Naive thymus-derived CD8-positive, alpha-beta T cell (primary cell): ENCODE results near the gene CDK5. TPM values are rescaled to one million over a fixed set of nuclear protein-coding genes. Genes with fewer than 3 reads are reported as not detected.
A peak's percentile ranks its signal among the peaks of the same experiment; 100 is the strongest.

Experiments
- ATAC-seq, 2 donors: fragments of 150-1000 bp; cut with Tn5 transposase in 1 of 2; sonication (Bioruptor Pico), chemical (Tn5 transposase) in 1 of 2; 1 replicate in 1 of 2; 2 replicates in 1 of 2; pipeline ENCODE4 v1.10.0; 2021; ENCODE audit warnings: mild to moderate bottlenecking in 2 of 2, moderate library complexity in 2 of 2
- POLR2A ChIA-PET: fragments of 350-600 bp; sonication (Branson Sonifier 250); formaldehyde crosslinking; loops from one replicate; lab custom pipeline; 2021; ENCODE audit warnings: antibody characterized with exemption; lab: Charles Lee
- DNase-seq, 10 donors: peaks; one replicate each; pipeline versions ENCODE4 v3.0.0 to v3.0.0-alpha.2; 2020 to 2022
- H3K27ac Mint-ChIP-seq, 10 donors: one replicate each; pipeline ENCODE4 v1.8.0; 2020 to 2022; ENCODE audit warnings: mild to moderate bottlenecking in 10 of 10, mixed read lengths in 10 of 10, moderate library complexity in 4 of 10, inconsistent platforms in 1 of 10
- H3K27me3 Mint-ChIP-seq, 5 donors: one replicate each; pipeline ENCODE4 v1.8.0; 2021 to 2022; ENCODE audit warnings: mixed read lengths in 5 of 5
- H3K36me3 Mint-ChIP-seq, 3 donors: one replicate each; pipeline ENCODE4 v1.8.0; 2020 to 2022; ENCODE audit warnings: mixed read lengths in 3 of 3, mild to moderate bottlenecking in 2 of 3, inconsistent platforms in 1 of 3
- H3K4me1 Mint-ChIP-seq, 4 donors: one replicate each; pipeline ENCODE4 v1.8.0; 2021 to 2022; ENCODE audit warnings: mixed read lengths in 4 of 4
- H3K4me3 Mint-ChIP-seq, 10 donors: one replicate each; pipeline ENCODE4 v1.8.0; 2020 to 2022; ENCODE audit warnings: mild to moderate bottlenecking in 10 of 10, mixed read lengths in 10 of 10, moderate library complexity in 6 of 10, inconsistent platforms in 1 of 10
- H3K9me3 Mint-ChIP-seq, 9 donors: one replicate each; pipeline ENCODE4 v1.8.0; 2020 to 2022; ENCODE audit warnings: mixed read lengths in 9 of 9, mild to moderate bottlenecking in 3 of 9, inconsistent platforms in 1 of 9, moderate library complexity in 1 of 9
- polyA plus RNA-seq, 3 donors: library from polyadenylated mRNA; unstranded; fragments of 300-500 nt; fragmentation: Illumina TruSeq; gene quantifications; one replicate each; pipeline ENCODE4 v1.2.3, GENCODE V29; 2021
- total RNA-seq, 8 experiments: library from RNA in 2 of 8; stranded (reverse) in 2 of 8; gene quantifications; one replicate each; pipeline ENCODE4 v1.2.3 and lab custom pipeline; 2021 to 2026

The CDK5 gene
- total and polyA plus RNA-seq, 5 experiments from 2014 or later: 4.1 to 13.2 (median 10.7) TPM

GRCh38 chr7:151091988-151092387, 34.3 kb upstream of the CDK5 start:
- ATAC-seq: no peak

GRCh38 chr7:151091431-151091830, 33.7 kb upstream of the CDK5 start:
- peak in 1 of 10 donors; percentile 19 for DNase-seq
- POLR2A ChIA-PET: no interaction called here
- no peaks in the 10 kb centered on the region for H3K9me3 Mint-ChIP-seq
- H3K36me3 Mint-ChIP-seq: peaks cover 0 to 8% (median 0%) of the 10 kb centered on the region in 3 donors
- peaks cover 0 to 20% (median 4%) of the 10 kb centered on the region in 5 donors for H3K27me3 Mint-ChIP-seq
- H3K4me3 Mint-ChIP-seq: no peak overlapping the region
- peaks cover 12 to 21% (median 15%) of the 10 kb centered on the region in 4 donors for H3K4me1 Mint-ChIP-seq
- ATAC-seq: no peak
- peak overlapping the region in 1 of 10 donors; percentile 41 for H3K27ac Mint-ChIP-seq

More at GRCh38 chr7:151091988-151092387, 34.3 kb upstream of the CDK5 start:
- Mint-ChIP-seq H3K27me3 (peaks cover 0 to 20% (median 4%) of the 10 kb centered on the region in 5 donors), H3K4me1 (peaks cover 12 to 19% (median 15%) of the 10 kb centered on the region in 4 donors), H3K4me3 (no peak overlapping the region), H3K36me3 (peaks cover 0 to 11% (median 0%) of the 10 kb centered on the region in 3 donors), H3K9me3 (no peaks in the 10 kb centered on the region), H3K27ac (no peak overlapping the region)
- DNase-seq: no peak
- POLR2A ChIA-PET: interaction anchor here (0.6 to 1.2 kb wide), 2 partner anchors 73 to 331 kb away, joined by 3 read pairs; no protein-coding TSS in a partner anchor

GRCh38 chr7:151091003-151091402, 33.3 kb upstream of the CDK5 start:
- POLR2A ChIA-PET: no interaction called here
- Mint-ChIP-seq H3K27me3 (peaks cover 0 to 20% (median 4%) of the 10 kb centered on the region in 5 donors), H3K27ac (peak overlapping the region in 1 of 10 donors; percentile 76), H3K36me3 (peaks cover 0 to 6% (median 0%) of the 10 kb centered on the region in 3 donors), H3K4me1 (peaks cover 12 to 21% (median 15%) of the 10 kb centered on the region in 4 donors), H3K9me3 (no peaks in the 10 kb centered on the region), H3K4me3 (no peak overlapping the region)
- DNase-seq (no peak), ATAC-seq (no peak)

- Mint-ChIP-seq H3K9me3 (no peaks in the 10 kb centered on the region), H3K27me3 (peaks cover 0 to 28% (median 6%) of the 10 kb centered on the region in 5 donors), H3K36me3 (peaks cover 0 to 3% (median 0%) of the 10 kb centered on the region in 3 donors), H3K27ac (peak overlapping the region in 3 of 10 donors; percentile 34 to 91 (median 70)), H3K4me1 (peaks cover 17 to 28% (median 24%) of the 10 kb centered on the region in 4 donors), H3K4me3 (peak overlapping the region in 1 of 10 donors; percentile 4)
- ATAC-seq: no peak
- DNase-seq: peak in 1 of 10 donors; percentile 14
- POLR2A ChIA-PET: interaction anchor here (0.6 to 0.7 kb wide), 2 partner anchors 42 to 162 kb away, joined by 3 to 6 read pairs; partner anchors contain the start of gene ASIC3
These were observed 32.4 kb upstream of the CDK5 start for GRCh38 chr7:151089893-151090730.

GRCh38 chr7:151088856-151089699, 31.4 kb upstream of the CDK5 start:
- H3K27ac Mint-ChIP-seq: peak overlapping the region in 5 of 10 donors; percentile 0 to 91 (median 70)
- no peak for ATAC-seq
- POLR2A ChIA-PET: interaction anchor here (0.6 to 1.0 kb wide), 3 partner anchors 8 to 163 kb away, joined by 3 to 4 read pairs (median 3); partner anchors contain the start of gene FASTK

GRCh38 chr7:151088019-151088855, 30.5 kb upstream of the CDK5 start:
- H3K27me3 Mint-ChIP-seq: peaks cover 0 to 36% (median 10%) of the 10 kb centered on the region in 5 donors
- no peak for ATAC-seq
- peak in 1 of 10 donors; percentile 17 for DNase-seq
- POLR2A ChIA-PET: interaction anchor here (0.8 to 1.4 kb wide), 3 partner anchors 8 to 80 kb away, joined by 3 to 4 read pairs (median 3); partner anchors contain the start of gene FASTK
- H3K4me1 Mint-ChIP-seq: peaks cover 22 to 36% (median 34%) of the 10 kb centered on the region in 4 donors
- H3K4me3 Mint-ChIP-seq: peak overlapping the region; percentile 58 to 92 (median 76)
- H3K36me3 Mint-ChIP-seq: peaks cover 0 to 3% (median 0%) of the 10 kb centered on the region in 3 donors
- peak overlapping the region in 9 of 10 donors; percentile 29 to 87 (median 63) for H3K27ac Mint-ChIP-seq
- no peaks in the 10 kb centered on the region for H3K9me3 Mint-ChIP-seq

More at GRCh38 chr7:151088856-151089699, 31.4 kb upstream of the CDK5 start:
- peak in 3 of 10 donors; percentile 13 to 43 (median 17) for DNase-seq
- Mint-ChIP-seq H3K36me3 (peaks cover 0 to 3% (median 0%) of the 10 kb centered on the region in 3 donors), H3K4me1 (peaks cover 22 to 33% (median 31%) of the 10 kb centered on the region in 4 donors), H3K4me3 (peak overlapping the region; percentile 24 to 81 (median 63)), H3K9me3 (no peaks in the 10 kb centered on the region), H3K27me3 (peaks cover 0 to 36% (median 10%) of the 10 kb centered on the region in 5 donors)

- ATAC-seq: peak; percentile 15 to 19
- peaks cover 0 to 36% (median 10%) of the 10 kb centered on the region in 5 donors for H3K27me3 Mint-ChIP-seq
- peaks cover 0 to 3% (median 0%) of the 10 kb centered on the region in 3 donors for H3K36me3 Mint-ChIP-seq
- peak overlapping the region in 8 of 10 donors; percentile 9 to 90 (median 76) for H3K27ac Mint-ChIP-seq
- H3K4me3 Mint-ChIP-seq: peak overlapping the region; percentile 78 to 94 (median 89)
- peaks cover 26 to 42% (median 40%) of the 10 kb centered on the region in 4 donors for H3K4me1 Mint-ChIP-seq
- H3K9me3 Mint-ChIP-seq: no peaks in the 10 kb centered on the region
- POLR2A ChIA-PET: interaction anchor here (0.6 to 1.4 kb wide), 2 partner anchors 35 to 79 kb away, joined by 3 read pairs; no protein-coding TSS in a partner anchor
- DNase-seq: peak in 3 of 10 donors; percentile 28 to 40 (median 38)
These were observed 29.7 kb upstream of the CDK5 start for GRCh38 chr7:151087245-151088018.

GRCh38 chr7:151086802-151087244, 29.1 kb upstream of the CDK5 start:
- H3K36me3 Mint-ChIP-seq: peaks cover 0 to 3% (median 0%) of the 10 kb centered on the region in 3 donors
- peak overlapping the region in 9 of 10 donors; percentile 48 to 90 (median 85) for H3K27ac Mint-ChIP-seq
- peaks cover 0 to 36% (median 10%) of the 10 kb centered on the region in 5 donors for H3K27me3 Mint-ChIP-seq
- DNase-seq (peak in 1 of 10 donors; percentile 38), ATAC-seq (peak in 1 of 2 donors; percentile 6)
- POLR2A ChIA-PET: interaction anchor here (0.6 to 5.1 kb wide), 3 partner anchors 29 to 78 kb away, joined by 3 to 23 read pairs (median 3); partner anchors contain the start of genes CDK5 and SLC4A2
- H3K4me3 Mint-ChIP-seq: peak overlapping the region; percentile 78 to 94 (median 89)
- peaks cover 26 to 48% (median 43%) of the 10 kb centered on the region in 4 donors for H3K4me1 Mint-ChIP-seq
- no peaks in the 10 kb centered on the region for H3K9me3 Mint-ChIP-seq

GRCh38 chr7:151085691-151086620, 28.3 kb upstream of the CDK5 start, which contains the start of gene AGAP3:
TSS of gene AGAP3 (plus strand) at chr7:151086475. CDS start at chr7:151086742, 267 bp downstream.
- peak in 1 of 2 donors; percentile 11 for ATAC-seq
- H3K27ac Mint-ChIP-seq: peak within 1 kb of the TSS; percentile 64 to 95 (median 88)

More at GRCh38 chr7:151085691-151086620, 28.3 kb upstream of the CDK5 start, which contains the start of gene AGAP3:
- Mint-ChIP-seq H3K27me3 (peaks cover 0 to 36% (median 10%) of the 10 kb centered on the region in 5 donors), H3K4me3 (peak within 1 kb of the TSS; percentile 81 to 94 (median 90)), H3K4me1 (peaks cover 26 to 50% (median 46%) of the 10 kb centered on the region in 4 donors), H3K9me3 (no peaks in the 10 kb centered on the region), H3K36me3 (peaks cover 0 to 3% (median 0%) of the 10 kb centered on the region in 3 donors)
- DNase-seq: peak in 9 of 10 donors; percentile 24 to 70 (median 45)
- POLR2A ChIA-PET: interaction anchor here (5.1 kb wide), 1 partner anchor 28 kb away, joined by 23 read pairs; the partner anchor contains the start of genes CDK5 and SLC4A2
